B cell (primary cell): ENCODE measurements around the gene TAB3. TPM values are rescaled to one million over a fixed set of nuclear protein-coding genes. Genes with fewer than 3 reads are reported as not detected.

ENCODE experiments used
- ATAC-seq: fragments of 200-7000 bp; cut with Tn5 transposase; one replicate; pipeline ENCODE4 v1.10.0; 2021; ENCODE audit warnings: low read depth, mild to moderate bottlenecking, moderate number of reproducible peaks, moderate library complexity
- CTCF ChIA-PET: fragments of 350-600 bp; sonication (Branson Sonifier 250); formaldehyde crosslinking; loops from one replicate; lab custom pipeline; 2021; ENCODE audit warnings: antibody characterized with exemption, inconsistent platforms; lab: Charles Lee
- POLR2A ChIA-PET: fragments of 350-600 bp; sonication (Branson Sonifier 250); formaldehyde crosslinking; loops from one replicate; lab custom pipeline; 2021; ENCODE audit warnings: antibody characterized with exemption; lab: Charles Lee
- DNase-seq: peaks from one replicate; pipeline ENCODE4 v3.0.0; 2013
- H2AFZ ChIP-seq: 2 replicates; pipeline ENCODE4 v1.6.1; 2012; ENCODE audit warnings: mild to moderate bottlenecking, low read depth, low read length; ENCODE audit not compliant: insufficient read depth, poor library complexity, severe bottlenecking
- H3K27ac ChIP-seq, 2 donors: 1 replicate in 1 of 2; 2 replicates in 1 of 2; pipeline ENCODE4 v1.5.1; 2012 to 2013; ENCODE audit warnings: low read length in 2 of 2, mild to moderate bottlenecking in 2 of 2, moderate library complexity in 1 of 2
- H3K27me3 ChIP-seq, 4 experiments: fragments of 200-600 bp in 1 of 4; sonication (generic) in 1 of 4; replicated peaks in 1 of 4; 1 replicate in 2 of 4; 2 replicates in 2 of 4; pipeline versions ENCODE4 v1.6.1 to v1.7.0; 2013 to 2016; ENCODE audit warnings: low read length in 3 of 4, mild to moderate bottlenecking in 2 of 4, mixed read lengths in 1 of 4, moderate library complexity in 1 of 4; ENCODE audit not compliant: insufficient read depth in 4 of 4, control insufficient read depth in 3 of 4; ENCODE audit errors: control extremely low read depth in 1 of 4
- H3K36me3 ChIP-seq, 2 experiments: replicated peaks in 1 of 2; 1 replicate in 1 of 2; 2 replicates in 1 of 2; pipeline versions ENCODE4 v1.6.1 to v1.7.1; 2013; ENCODE audit warnings: low read length in 1 of 2; ENCODE audit not compliant: insufficient read depth in 2 of 2, control insufficient read depth in 1 of 2; ENCODE audit errors: control extremely low read depth in 1 of 2, extremely low read depth in 1 of 2
- H3K4me1 ChIP-seq, 2 donors: fragments of 200-600 bp in 1 of 2; sonication (generic) in 1 of 2; 1 replicate in 1 of 2; 2 replicates in 1 of 2; pipeline versions ENCODE4 v1.5.1 to v1.6.1; 2013 to 2017; ENCODE audit warnings: low read length in 2 of 2; ENCODE audit not compliant: control insufficient read depth in 2 of 2, insufficient read depth in 2 of 2
- H3K4me2 ChIP-seq: replicated peaks from 2 replicates; pipeline ENCODE3; 2012; ENCODE audit warnings: mild to moderate bottlenecking, low read depth, low read length; ENCODE audit not compliant: poor library complexity, severe bottlenecking
- H3K4me3 ChIP-seq, 5 experiments: fragments of 200-600 bp in 1 of 5; sonication (generic) in 1 of 5; 1 replicate in 3 of 5; 2 replicates in 2 of 5; pipeline versions ENCODE4 v1.5.1 to v1.7.0; 2011 to 2016; ENCODE audit warnings: low read length in 4 of 5, mild to moderate bottlenecking in 4 of 5, low read depth in 2 of 5, control low read depth in 1 of 5, moderate library complexity in 1 of 5; ENCODE audit not compliant: insufficient read depth in 1 of 5; ENCODE audit errors: control extremely low read depth in 1 of 5, extremely low read depth in 1 of 5
- H3K79me2 ChIP-seq: fragments of 200-600 bp; sonication (generic); one replicate; pipeline ENCODE4 v1.6.0; 2016; ENCODE audit warnings: low read length; ENCODE audit not compliant: control insufficient read depth, insufficient read depth
- H3K9ac ChIP-seq: fragments of 200-600 bp; sonication (generic); 2 replicates; pipeline ENCODE4 v1.6.1; 2017; ENCODE audit warnings: mild to moderate bottlenecking, low read length, moderate library complexity
- H3K9me3 ChIP-seq, 3 donors: one replicate each; pipeline versions ENCODE4 v1.6.1 to v1.7.1; 2013; ENCODE audit warnings: low read length in 2 of 3; ENCODE audit not compliant: control insufficient read depth in 2 of 3, insufficient read depth in 1 of 3; ENCODE audit errors: control extremely low read depth in 1 of 3
- H4K20me1 ChIP-seq: 2 replicates; pipeline ENCODE4 v1.6.0; 2012; ENCODE audit warnings: mild to moderate bottlenecking, low read length; ENCODE audit not compliant: insufficient read depth, control insufficient read depth, poor library complexity, severe bottlenecking
- H3K27ac Mint-ChIP-seq: one replicate; pipeline ENCODE4 v1.8.0; 2021; ENCODE audit warnings: mixed read lengths
- H3K27me3 Mint-ChIP-seq: one replicate; pipeline ENCODE4 v1.8.0; 2021; ENCODE audit warnings: mixed read lengths
- H3K4me1 Mint-ChIP-seq: one replicate; pipeline ENCODE4 v1.8.0; 2021; ENCODE audit warnings: mixed read lengths
- H3K4me3 Mint-ChIP-seq: one replicate; pipeline ENCODE4 v1.8.0; 2021; ENCODE audit warnings: mixed read lengths
- H3K9me3 Mint-ChIP-seq: one replicate; pipeline ENCODE4 v1.8.0; 2022; ENCODE audit warnings: mixed read lengths; ENCODE audit not compliant: insufficient read depth
- CTCF ChIP-seq: fragments of 200-600 bp; IDR thresholded peaks from one replicate; pipeline ENCODE4 v1.8.0; 2022; ENCODE audit warnings: antibody characterized with exemption, mild to moderate bottlenecking
- EZH2 ChIP-seq: IDR thresholded peaks from 2 replicates; pipeline ENCODE4 v1.6.1; 2012; ENCODE audit warnings: borderline replicate concordance, low read depth, mild to moderate bottlenecking, moderate library complexity, low read length; ENCODE audit not compliant: insufficient read depth, poor library complexity, severe bottlenecking
- WGBS: methylation state at CpG from one replicate; pipeline ENCODE4 v1.1.5; 2013; ENCODE audit warnings: missing lambda C conversion rate; ENCODE audit not compliant: insufficient coverage; 5-methylcytosine and 5-hydroxymethylcytosine counted together
- intact Hi-C: fragments of 100-400 bp; cut with micrococcal nuclease; formaldehyde crosslinking; loops from one replicate; pipeline ENCODE4 v1.10.0; 2022
- polyA plus RNA-seq: library from polyadenylated mRNA; depleted of rRNA; stranded (reverse); fragments of >200 nt; gene quantifications from 2 replicates; pipeline ENCODE4 v1.2.3, GENCODE V29; 2012
- total RNA-seq, 2 donors: library from RNA; stranded (reverse); fragments of 120-200 nt in 1 of 2; gene quantifications; 1 replicate in 1 of 2; 2 replicates in 1 of 2; pipeline versions ENCODE4 v1.2.3 to v1.2.4, GENCODE V29; 2013 to 2022

Gene TAB3
- total and polyA plus RNA-seq, 2 donors (not counting 1 experiment from before 2014, with no cell fraction given), result 11.4 to 26.5 TPM

- no peak overlapping the region for H2AFZ ChIP-seq
- ATAC-seq (no peak), DNase-seq (no peak)
- H3K4me2 ChIP-seq, result no peak overlapping the region
- H3K4me1 Mint-ChIP-seq, result no peaks in the 10 kb centered on the region
- H3K4me3 Mint-ChIP-seq, result no peak overlapping the region
- TF ChIP-seq CTCF, result no peak
- no peak for TF ChIP-seq EZH2
- H3K27me3 Mint-ChIP-seq, result no peaks in the 10 kb centered on the region
- intact Hi-C loops, result no loop called here
- no peak overlapping the region for H3K9ac ChIP-seq
- no peaks in the 10 kb centered on the region for H3K27me3 ChIP-seq
- no peaks in the 10 kb centered on the region for H3K4me1 ChIP-seq
- H3K36me3 ChIP-seq, result no peaks in the 10 kb centered on the region
- H3K9me3 ChIP-seq, result no peaks in the 10 kb centered on the region
- no peaks in the 10 kb centered on the region for H3K79me2 ChIP-seq
- WGBS, result 100% methylated on average over 9 of the region's 19 CpGs
- H3K9me3 Mint-ChIP-seq, result no peaks in the 10 kb centered on the region
- ChIA-PET POLR2A (no interaction called here), CTCF (no interaction called here)
- no peak overlapping the region for H3K4me3 ChIP-seq
- no peak overlapping the region for H3K27ac Mint-ChIP-seq
- H4K20me1 ChIP-seq, result no peaks in the 10 kb centered on the region
- no peak overlapping the region for H3K27ac ChIP-seq
Observed at GRCh38 chrX:30779453-30780030, 109.5 kb downstream of the TAB3 start.

- H3K4me2 ChIP-seq, result no peak overlapping the region
- H3K4me1 ChIP-seq, result no peaks in the 10 kb centered on the region
- no peaks in the 10 kb centered on the region for H3K27me3 ChIP-seq
- no peaks in the 10 kb centered on the region for H4K20me1 ChIP-seq
- H3K9me3 ChIP-seq, result no peaks in the 10 kb centered on the region
- ATAC-seq, result no peak
- Mint-ChIP-seq H3K9me3 (no peaks in the 10 kb centered on the region), H3K27me3 (no peaks in the 10 kb centered on the region), H3K4me1 (no peaks in the 10 kb centered on the region), H3K27ac (no peak overlapping the region), H3K4me3 (no peak overlapping the region)
- no peak overlapping the region for H3K9ac ChIP-seq
- intact Hi-C loops, result no loop called here
- H3K36me3 ChIP-seq, result no peaks in the 10 kb centered on the region
- no peak overlapping the region for H2AFZ ChIP-seq
- no peak for TF ChIP-seq EZH2
- TF ChIP-seq CTCF, result no peak
- DNase-seq, result no peak
- ChIA-PET POLR2A (no interaction called here), CTCF (no interaction called here)
- no peaks in the 10 kb centered on the region for H3K79me2 ChIP-seq
- no peak overlapping the region for H3K27ac ChIP-seq
- no peak overlapping the region for H3K4me3 ChIP-seq
Observed at GRCh38 chrX:30777575-30777974, 111.5 kb downstream of the TAB3 start.

Other genes starting within 250 kb of the TAB3 start
- 9.3 and 10.2 TPM in 2 replicates for gene GK, start 235.8 kb downstream of the TAB3 start, total RNA-seq
- 4.8 and 7.9 TPM in 2 replicates for gene GK, start 235.8 kb downstream of the TAB3 start, polyA plus RNA-seq
- gene FTHL17, start 182.8 kb upstream of the TAB3 start, total RNA-seq, result not detected in 2 replicates
- gene FTHL17, start 182.8 kb upstream of the TAB3 start, polyA plus RNA-seq, result not detected in 2 replicates